Measurements from ENCODE around the gene RBFOX2. TPM values are rescaled to one million over a fixed set of nuclear protein-coding genes. Genes with fewer than 3 reads are reported as not detected.

RBFOX2 gene
- total and polyA plus RNA-seq, 2 of the 8 experiments (the other 6 are each of a cell fraction or from before 2014, with no cell fraction given): 121 to 122 TPM

DNA sequence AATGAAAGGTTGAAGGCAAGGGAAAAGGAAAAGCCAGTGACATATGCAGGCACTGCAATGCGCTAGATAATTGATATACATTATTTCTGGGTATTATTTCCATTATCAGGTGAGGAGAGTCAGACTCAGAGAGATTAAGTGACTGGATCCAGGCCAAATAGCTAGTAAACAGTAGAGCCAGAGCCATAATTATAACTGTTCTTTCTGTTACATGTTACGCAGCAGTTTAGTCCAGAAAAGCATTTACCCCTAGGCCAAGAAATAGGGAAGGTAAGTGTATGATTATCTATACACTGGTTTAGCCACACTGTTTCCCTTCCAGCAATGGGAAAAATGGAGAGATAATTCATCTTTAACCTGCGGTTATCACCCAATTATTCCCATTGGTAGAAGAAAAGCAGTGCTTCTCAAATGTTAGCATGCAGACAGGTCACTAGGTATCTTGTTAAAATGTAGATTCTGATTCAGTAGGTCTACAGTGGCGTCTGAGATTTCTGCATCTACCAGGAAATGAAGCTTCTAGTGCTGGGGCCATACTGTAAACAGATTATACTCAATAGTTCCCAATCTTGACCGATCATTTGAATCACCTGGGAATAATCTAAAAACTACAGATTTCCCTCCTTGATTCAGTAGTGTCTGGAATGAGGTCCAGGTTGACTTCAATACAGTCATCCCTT, 69.4 kb downstream of the RBFOX2 start:
- H2BK120ac ChIP-seq (replicated peaks; ENCODE audit: low read depth, low read length): no peak overlapping the region
- no peak for TF ChIP-seq CHD1 (IDR thresholded peaks at IDR 0.05; ENCODE audit: low read depth, low read length)
- no peak for TF ChIP-seq RXRA (IDR thresholded peaks at IDR 0.05; ENCODE audit: insufficient read depth, low read depth, low read length)
- TF ChIP-seq, protein P1, sequence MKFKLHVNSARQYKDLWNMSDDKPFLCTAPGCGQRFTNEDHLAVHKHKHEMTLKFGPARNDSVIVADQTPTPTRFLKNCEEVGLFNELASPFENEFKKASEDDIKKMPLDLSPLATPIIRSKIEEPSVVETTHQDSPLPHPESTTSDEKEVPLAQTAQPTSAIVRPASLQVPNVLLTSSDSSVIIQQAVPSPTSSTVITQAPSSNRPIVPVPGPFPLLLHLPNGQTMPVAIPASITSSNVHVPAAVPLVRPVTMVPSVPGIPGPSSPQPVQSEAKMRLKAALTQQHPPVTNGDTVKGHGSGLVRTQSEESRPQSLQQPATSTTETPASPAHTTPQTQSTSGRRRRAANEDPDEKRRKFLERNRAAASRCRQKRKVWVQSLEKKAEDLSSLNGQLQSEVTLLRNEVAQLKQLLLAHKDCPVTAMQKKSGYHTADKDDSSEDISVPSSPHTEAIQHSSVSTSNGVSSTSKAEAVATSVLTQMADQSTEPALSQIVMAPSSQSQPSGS (IDR thresholded peaks at IDR 0.05; ENCODE audit: low read length): no peak
- no peak for TF ChIP-seq BRCA1 (IDR thresholded peaks at IDR 0.05; ENCODE audit: low read depth, low read length)
- TF ChIP-seq SIRT6 (IDR thresholded peaks at IDR 0.05; ENCODE audit: low read length): no peak
- TF ChIP-seq ZNF274 (IDR thresholded peaks at IDR 0.05; ENCODE audit: borderline replicate concordance, extremely low read depth, low read length): no peak
- TF ChIP-seq GTF2F1 (IDR thresholded peaks at IDR 0.05; ENCODE audit: borderline replicate concordance, low read depth, low read length): no peak
- no peak for TF ChIP-seq YY1 (IDR thresholded peaks at IDR 0.05; ENCODE audit: low read depth, low read length)
- no peak for TF ChIP-seq JUND (IDR thresholded peaks at IDR 0.05; ENCODE audit: low read length)
- TF ChIP-seq TAF1 (IDR thresholded peaks at IDR 0.05; ENCODE audit: low read depth, low read length): no peak
- no peak for TF ChIP-seq NANOG (IDR thresholded peaks at IDR 0.05; ENCODE audit: insufficient read depth, low read depth, low read length, poor library complexity, severe bottlenecking)
- H2AK5ac ChIP-seq (ENCODE audit: low read depth, low read length): no peak overlapping the region
- H3K23ac ChIP-seq (ENCODE audit: insufficient read length): no peak overlapping the region
- peaks cover 5 to 81% of the 10 kb centered on the region in 2 experiments; a peak in 3 of 4 replicates for H3K79me2 ChIP-seq (ENCODE audit: control insufficient read depth in 1 of 2, insufficient read depth in 2 of 2, low read length in 2 of 2)
- POLR2A ChIA-PET (ENCODE audit: partially characterized antibody): no interaction called here
- H3K4me2 ChIP-seq (ENCODE audit: insufficient read depth in 1 of 2, low read depth in 2 of 2, low read length in 2 of 2): no peak overlapping the region
- H4K91ac ChIP-seq (replicated peaks; ENCODE audit: insufficient read length, low read length): no peak overlapping the region
- no peak overlapping the region for H3K27ac ChIP-seq (ENCODE audit: low read depth, low read length)
- H3K56ac ChIP-seq (replicated peaks; ENCODE audit: insufficient read length, low read depth, low read length): no peak overlapping the region
- FAIRE-seq (no peak), DNase-seq (ENCODE audit: low read depth in 1 of 2, low spot score in 2 of 2) (no peak)
- H2AFZ ChIP-seq (ENCODE audit: low read length): no peak overlapping the region
- H4K8ac ChIP-seq (ENCODE audit: extremely low read depth, insufficient read depth, low read length): no peak overlapping the region
- H3K79me1 ChIP-seq (ENCODE audit: low read depth, low read length): peaks cover 2% of the 10 kb centered on the region; the same call in 1 of the 2 replicates
- H2BK5ac ChIP-seq (ENCODE audit: low read depth, low read length): no peak overlapping the region
- H3K27me3 ChIP-seq (replicated peaks in 1 of 4; ENCODE audit: control insufficient read depth in 3 of 4, extremely low read depth in 1 of 4, insufficient read depth in 3 of 4, low read length in 3 of 4): no peaks in the 10 kb centered on the region
- no peak overlapping the region for H3K14ac ChIP-seq (ENCODE audit: insufficient read length)
- no peaks in the 10 kb centered on the region; a peak in 1 of 8 replicates for H3K36me3 ChIP-seq (ENCODE audit: control insufficient read depth in 2 of 4, insufficient read depth in 4 of 4, low read length in 3 of 4)
- H3K9ac ChIP-seq (replicated peaks in 1 of 4; ENCODE audit: extremely low read depth in 1 of 4, low read depth in 3 of 4, low read length in 3 of 4): no peak overlapping the region
- H3K18ac ChIP-seq (ENCODE audit: extremely low read depth, low read length): no peak overlapping the region
- H4K5ac ChIP-seq (ENCODE audit: insufficient read length, low read depth, low read length): no peak overlapping the region
- H2BK12ac ChIP-seq (ENCODE audit: low read depth, low read length): no peak overlapping the region
- H3K23me2 ChIP-seq (ENCODE audit: low read depth, low read length): peaks cover 2% of the 10 kb centered on the region; the same call in 1 of the 2 replicates
- H2BK15ac ChIP-seq (ENCODE audit: low read length): no peak overlapping the region
- peaks cover 0 to 2% of the 10 kb centered on the region in 2 experiments for H4K20me1 ChIP-seq (replicated peaks in 1 of 2; ENCODE audit: control insufficient read depth in 1 of 2, insufficient read depth in 2 of 2, low read length in 2 of 2)
- no peaks in the 10 kb centered on the region for H3K9me3 ChIP-seq (ENCODE audit: insufficient read depth in 2 of 2, low read depth in 1 of 2, low read length in 1 of 2)
- H3K4ac ChIP-seq (replicated peaks; ENCODE audit: insufficient read length, low read depth, low read length): no peak overlapping the region
- no peak overlapping the region for H3K4me3 ChIP-seq (ENCODE audit: extremely low read depth in 1 of 4, insufficient read depth in 2 of 4, low read depth in 3 of 4, low read length in 4 of 4)
- WGBS, 2 experiments (ENCODE audit: extremely low coverage in 1 of 2, insufficient coverage in 1 of 2, insufficient read length in 1 of 2, insufficient replicate concordance in 2 of 2, low coverage in 1 of 2, low lambda C conversion rate in 2 of 2, missing lambda C conversion rate in 1 of 2): 88% methylated on average over 5 of the region's 5 CpGs; no CpG with 5 or more reads in 1 of the 2 experiments
- H3K4me1 ChIP-seq (replicated peaks in 1 of 4; ENCODE audit: control insufficient read depth in 3 of 4, insufficient read depth in 4 of 4, low read length in 3 of 4): peaks cover 2 to 11% (median 6%) of the 10 kb centered on the region in 4 experiments; a peak in 5 of 7 replicates
- CTCF ChIA-PET (ENCODE audit: partially characterized antibody): interaction anchor here (1.0 to 1.6 kb wide), 3 partner anchors 32 to 106 kb away, joined by 3 to 4 read pairs (median 3); no protein-coding TSS in a partner anchor
- no peak overlapping the region for H2BK20ac ChIP-seq (ENCODE audit: low read length)

Measured in H1 (cell line).